Endodermal cell (in vitro differentiated cells): ENCODE data around the gene GRHL3. TPM values are rescaled to one million over a fixed set of nuclear protein-coding genes. Genes with fewer than 3 reads are reported as not detected.

ENCODE experiments used
- DNase-seq: peaks from one replicate; pipeline ENCODE4 v3.0.0-alpha.2; 2017
- H3K27ac ChIP-seq: 2 replicates; pipeline ENCODE4 v1.5.1; 2013; ENCODE audit warnings: mild to moderate bottlenecking, low read depth, low read length, moderate library complexity
- H3K27me3 ChIP-seq: 2 replicates; pipeline ENCODE4 v1.6.1; 2013; ENCODE audit warnings: mild to moderate bottlenecking, low read length, moderate library complexity; ENCODE audit not compliant: insufficient read depth, control insufficient read depth, poor library complexity, severe bottlenecking
- H3K36me3 ChIP-seq: 2 replicates; pipeline ENCODE4 v1.7.0; 2013; ENCODE audit warnings: mild to moderate bottlenecking, low read length, moderate library complexity; ENCODE audit not compliant: control insufficient read depth, insufficient read depth
- H3K4me1 ChIP-seq: one replicate; pipeline ENCODE4 v1.7.0; 2013; ENCODE audit warnings: low read length; ENCODE audit not compliant: control insufficient read depth, insufficient read depth
- H3K4me3 ChIP-seq: 2 replicates; pipeline ENCODE4 v1.5.1; 2013; ENCODE audit warnings: mild to moderate bottlenecking, low read length, moderate library complexity
- H3K9ac ChIP-seq: 2 replicates; pipeline ENCODE4 v1.6.1; 2013; ENCODE audit warnings: mild to moderate bottlenecking, low read length, moderate library complexity; ENCODE audit not compliant: poor library complexity, severe bottlenecking; ENCODE audit errors: extremely low read depth
- H3K9me3 ChIP-seq: 2 replicates; pipeline ENCODE4 v1.6.1; 2013; ENCODE audit warnings: mild to moderate bottlenecking, low read length, moderate library complexity; ENCODE audit not compliant: control insufficient read depth
- H3K27ac Mint-ChIP-seq: 2 replicates; pipeline ENCODE4 v1.8.0; 2020; ENCODE audit warnings: mixed read lengths
- H3K27me3 Mint-ChIP-seq: 2 replicates; pipeline ENCODE4 v1.8.0; 2021; ENCODE audit warnings: mild to moderate bottlenecking, mixed read lengths; ENCODE audit not compliant: insufficient read depth
- H3K36me3 Mint-ChIP-seq: 2 replicates; pipeline ENCODE4 v1.8.0; 2020; ENCODE audit warnings: low read depth, mixed read lengths
- H3K4me1 Mint-ChIP-seq: 2 replicates; pipeline ENCODE4 v1.8.0; 2020; ENCODE audit warnings: mixed read lengths
- H3K4me3 Mint-ChIP-seq: 2 replicates; pipeline ENCODE4 v1.8.0; 2020; ENCODE audit warnings: mild to moderate bottlenecking, moderate library complexity, mixed read lengths
- H3K9me3 Mint-ChIP-seq: 2 replicates; pipeline ENCODE4 v1.8.0; 2020; ENCODE audit warnings: mild to moderate bottlenecking, mixed read lengths
- WGBS, 2 experiments: methylation state at CpG; one replicate each; pipeline versions ENCODE4 v1.1.5 to v1.1.7; 2013; ENCODE audit warnings: missing lambda C conversion rate in 2 of 2, mixed read lengths in 1 of 2; ENCODE audit not compliant: insufficient coverage in 1 of 2, insufficient read length in 1 of 2; 5-methylcytosine and 5-hydroxymethylcytosine counted together
- total RNA-seq, 2 donors: library from RNA; stranded (reverse); fragmentation: NEBNext Ultra II Directional in 1 of 2; extraction: Animal tissue kit (Norgen Biotek cat#: 25700) in 1 of 2; gene quantifications; 2 replicates in 1 of 2; 3 replicates in 1 of 2; pipeline ENCODE4 v1.2.1, GENCODE V29; 2021
- TF ChIP-seq, protein P1 (sequence below): fragments of 200-600 bp; sonication (generic); conservative IDR thresholded peaks from 2 replicates; pipeline ENCODE4 v1.5.0; 2021; ENCODE audit warnings: antibody characterized with exemption, mild to moderate bottlenecking

Gene GRHL3
- total RNA-seq, 2 donors from 2014 or later = 1.8 to 2.5 TPM

DNA sequence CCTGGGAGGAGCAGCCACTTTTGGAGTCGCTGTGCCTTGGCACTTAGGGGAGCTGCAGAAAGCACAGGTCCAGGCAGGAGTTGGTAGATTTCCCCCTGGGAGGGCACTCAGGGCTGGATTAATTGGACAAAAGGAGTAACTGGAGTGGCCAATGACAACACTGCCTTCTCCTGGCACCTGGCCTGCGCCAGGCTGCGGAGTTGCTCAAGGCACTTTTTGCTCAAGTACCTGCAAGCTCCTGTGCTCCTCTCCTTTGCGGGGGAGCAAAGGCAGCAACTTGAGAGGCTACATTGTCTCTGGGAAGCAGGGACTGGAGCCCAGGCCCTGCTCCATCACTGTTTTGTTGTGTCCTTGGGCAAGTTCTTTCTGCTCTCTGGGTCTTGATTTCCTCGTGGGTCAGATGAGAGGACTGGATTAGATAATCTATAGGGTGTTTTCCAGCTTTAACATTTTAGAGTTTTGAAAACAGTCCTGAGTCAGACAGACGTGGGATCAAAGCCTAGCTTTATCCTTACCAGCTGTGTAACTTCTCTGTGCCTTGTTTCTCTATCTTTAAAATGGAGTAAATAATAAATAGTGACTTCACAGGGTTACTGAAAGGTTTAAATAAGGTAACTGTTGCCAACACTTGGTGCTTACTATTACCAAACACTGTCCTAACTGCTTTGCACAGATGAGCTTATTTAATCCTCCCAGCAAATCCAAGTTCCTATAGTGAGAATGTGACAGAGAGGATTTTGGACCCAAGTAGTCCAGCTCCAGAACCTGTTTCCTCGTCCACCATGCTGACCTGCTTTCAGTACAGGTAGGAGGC is 18.0 kb upstream of the GRHL3 start:
- no peak overlapping the region for H3K27ac Mint-ChIP-seq
- Histone ChIP-seq H3K4me1 (no peaks in the 10 kb centered on the region), H3K36me3 (no peaks in the 10 kb centered on the region), H3K9ac (no peak overlapping the region), H3K9me3 (no peaks in the 10 kb centered on the region), H3K27ac (no peak overlapping the region), H3K27me3 (no peaks in the 10 kb centered on the region), H3K4me3 (no peak overlapping the region)
- H3K9me3 Mint-ChIP-seq = no peaks in the 10 kb centered on the region
- no peaks in the 10 kb centered on the region for H3K36me3 Mint-ChIP-seq
- H3K4me1 Mint-ChIP-seq = peaks cover 2% of the 10 kb centered on the region
- TF ChIP-seq, protein P1, sequence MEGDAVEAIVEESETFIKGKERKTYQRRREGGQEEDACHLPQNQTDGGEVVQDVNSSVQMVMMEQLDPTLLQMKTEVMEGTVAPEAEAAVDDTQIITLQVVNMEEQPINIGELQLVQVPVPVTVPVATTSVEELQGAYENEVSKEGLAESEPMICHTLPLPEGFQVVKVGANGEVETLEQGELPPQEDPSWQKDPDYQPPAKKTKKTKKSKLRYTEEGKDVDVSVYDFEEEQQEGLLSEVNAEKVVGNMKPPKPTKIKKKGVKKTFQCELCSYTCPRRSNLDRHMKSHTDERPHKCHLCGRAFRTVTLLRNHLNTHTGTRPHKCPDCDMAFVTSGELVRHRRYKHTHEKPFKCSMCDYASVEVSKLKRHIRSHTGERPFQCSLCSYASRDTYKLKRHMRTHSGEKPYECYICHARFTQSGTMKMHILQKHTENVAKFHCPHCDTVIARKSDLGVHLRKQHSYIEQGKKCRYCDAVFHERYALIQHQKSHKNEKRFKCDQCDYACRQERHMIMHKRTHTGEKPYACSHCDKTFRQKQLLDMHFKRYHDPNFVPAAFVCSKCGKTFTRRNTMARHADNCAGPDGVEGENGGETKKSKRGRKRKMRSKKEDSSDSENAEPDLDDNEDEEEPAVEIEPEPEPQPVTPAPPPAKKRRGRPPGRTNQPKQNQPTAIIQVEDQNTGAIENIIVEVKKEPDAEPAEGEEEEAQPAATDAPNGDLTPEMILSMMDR = no peak
- no peak overlapping the region for H3K4me3 Mint-ChIP-seq
- H3K27me3 Mint-ChIP-seq = no peaks in the 10 kb centered on the region
- WGBS, 2 experiments = 81 to 88% methylated on average over 5 to 7 of the region's 7 CpGs
- no peak for DNase-seq

DNA sequence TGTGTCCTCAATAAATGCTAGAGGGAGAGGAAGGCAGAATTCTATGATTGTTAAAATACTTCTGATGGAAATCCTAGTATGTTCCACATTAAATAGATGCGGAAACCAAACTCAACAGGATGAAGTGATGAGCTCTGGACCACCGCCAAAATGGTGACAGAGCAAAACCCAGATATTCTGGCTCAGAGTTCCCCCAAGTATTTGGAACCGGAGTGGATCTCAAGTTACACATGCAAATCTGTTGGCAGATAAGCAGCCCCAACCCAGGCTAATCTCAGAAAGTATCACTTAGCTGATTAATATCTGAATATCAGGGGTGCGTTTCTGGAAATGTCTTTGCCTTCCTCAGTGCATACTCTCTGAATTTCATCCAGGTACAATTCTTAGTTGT is 17.4 kb upstream of the GRHL3 start:
- Histone ChIP-seq H3K36me3 (no peaks in the 10 kb centered on the region), H3K4me1 (no peaks in the 10 kb centered on the region), H3K4me3 (no peak overlapping the region), H3K27ac (no peak overlapping the region), H3K27me3 (no peaks in the 10 kb centered on the region), H3K9ac (no peak overlapping the region), H3K9me3 (no peaks in the 10 kb centered on the region)
- TF ChIP-seq, protein P1 = no peak
- 87% methylated on average over 3 to 4 of the region's 4 CpGs for WGBS, 2 experiments
- Mint-ChIP-seq H3K4me3 (no peak overlapping the region), H3K4me1 (peaks cover 2% of the 10 kb centered on the region), H3K27ac (no peak overlapping the region), H3K9me3 (no peaks in the 10 kb centered on the region), H3K27me3 (no peaks in the 10 kb centered on the region), H3K36me3 (no peaks in the 10 kb centered on the region)
- no peak for DNase-seq

DNA sequence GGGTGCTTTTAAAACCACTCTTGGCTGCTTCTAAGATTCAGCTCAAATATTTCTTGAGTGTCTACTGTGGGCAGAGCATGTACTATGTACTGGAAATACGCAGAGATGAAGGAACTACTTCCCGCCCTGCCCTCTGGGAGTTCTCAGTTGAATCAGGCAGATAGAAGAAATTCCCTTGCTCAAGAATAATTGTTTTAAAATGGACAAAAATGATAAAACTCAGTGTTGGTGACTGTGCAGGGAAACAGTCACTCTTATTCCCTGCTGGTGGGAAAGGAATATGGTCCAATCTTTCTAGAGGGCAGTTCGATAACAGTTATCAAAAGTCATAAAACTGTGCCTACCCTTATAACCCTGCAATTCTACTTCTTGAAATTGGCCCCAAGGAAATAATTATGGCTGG is 16.9 kb upstream of the GRHL3 start:
- 94 to 97% methylated on average over 2 to 3 of the region's 3 CpGs for WGBS, 2 experiments
- Mint-ChIP-seq H3K27ac (no peak overlapping the region), H3K36me3 (no peaks in the 10 kb centered on the region), H3K4me3 (no peak overlapping the region), H3K27me3 (no peaks in the 10 kb centered on the region), H3K4me1 (peaks cover 2% of the 10 kb centered on the region), H3K9me3 (no peaks in the 10 kb centered on the region)
- TF ChIP-seq, protein P1 = no peak
- Histone ChIP-seq H3K9me3 (no peaks in the 10 kb centered on the region), H3K4me1 (no peaks in the 10 kb centered on the region), H3K27me3 (no peaks in the 10 kb centered on the region), H3K4me3 (no peak overlapping the region), H3K9ac (no peak overlapping the region), H3K36me3 (no peaks in the 10 kb centered on the region), H3K27ac (no peak overlapping the region)
- no peak for DNase-seq
